A673 (cell line): ENCODE data around the gene PTTG1. TPM values are rescaled to one million over a fixed set of nuclear protein-coding genes. Genes with fewer than 3 reads are reported as not detected.

Experiments
- BruUV-seq: library from RNA; stranded (reverse); fragments of 400-500 nt; replicated peaks from 2 replicates; lab custom pipeline; 2021; lab: Mats Ljungman, UMichigan
- CTCF ChIA-PET: fragments of 300-600 bp; sonication (Branson Sonifier 250); formaldehyde crosslinking; loops from one replicate; lab custom pipeline; 2022; ENCODE audit warnings: antibody characterized with exemption; lab: Charles Lee
- POLR2A ChIA-PET: fragments of 300-600 bp; sonication (Branson Sonifier 250); formaldehyde crosslinking; loops from one replicate; lab custom pipeline; 2022; ENCODE audit warnings: antibody characterized with exemption; ENCODE audit not compliant: low non-redundant PET; lab: Charles Lee
- DNase-seq: peaks from one replicate; pipeline ENCODE4 v3.0.0-alpha.2; 2015; ENCODE audit warnings: low spot score
- H3K27ac ChIP-seq: fragments of 200-600 bp; sonication (generic); 2 replicates; pipeline ENCODE4 v1.5.1; 2016; ENCODE audit warnings: mixed run types, low read depth, mild to moderate bottlenecking, mixed read lengths, antibody characterized with exemption, low read length; ENCODE audit not compliant: poor library complexity, severe bottlenecking
- H3K27me3 ChIP-seq: fragments of 200-600 bp; sonication (generic); replicated peaks from 2 replicates; pipeline ENCODE4 v1.6.1; 2017; ENCODE audit warnings: mixed run types, low read depth, mild to moderate bottlenecking, mixed read lengths, antibody characterized with exemption, low read length; ENCODE audit not compliant: insufficient read depth, poor library complexity
- H3K36me3 ChIP-seq: fragments of 200-600 bp; sonication (generic); 2 replicates; pipeline ENCODE4 v1.6.1; 2016; ENCODE audit warnings: mixed run types, mild to moderate bottlenecking, mixed read lengths, antibody characterized with exemption, low read length; ENCODE audit not compliant: insufficient read depth, poor library complexity, severe bottlenecking
- H3K4me1 ChIP-seq: fragments of 200-600 bp; sonication (generic); 2 replicates; pipeline ENCODE4 v1.6.1; 2017; ENCODE audit warnings: mixed run types, mild to moderate bottlenecking, mixed read lengths, antibody characterized with exemption, low read length; ENCODE audit not compliant: insufficient read depth, poor library complexity, severe bottlenecking
- H3K4me3 ChIP-seq: fragments of 200-600 bp; sonication (generic); 2 replicates; pipeline ENCODE4 v1.5.1; 2016; ENCODE audit warnings: low read depth, mixed run types, mild to moderate bottlenecking, mixed read lengths, low read length; ENCODE audit not compliant: poor library complexity, severe bottlenecking
- H3K9me3 ChIP-seq: fragments of 200-600 bp; sonication (generic); 2 replicates; pipeline ENCODE4 v1.6.1; 2016; ENCODE audit warnings: mixed run types, low read depth, mild to moderate bottlenecking, mixed read lengths, antibody characterized with exemption, low read length; ENCODE audit not compliant: poor library complexity, severe bottlenecking
- EZH2 ChIP-seq: fragments of 200-600 bp; sonication (generic); IDR thresholded peaks from 2 replicates; pipeline ENCODE4 v1.6.1; 2017; ENCODE audit warnings: borderline replicate concordance, low read depth, mild to moderate bottlenecking, mixed read lengths, antibody characterized with exemption, low read length; ENCODE audit not compliant: poor library complexity, severe bottlenecking
- intact Hi-C: fragments of 100-400 bp; cut with micrococcal nuclease; formaldehyde crosslinking; loops from one replicate; pipeline ENCODE4 v1.10.0; 2022; ENCODE audit not compliant: unreplicated experiment
- microRNA-seq: library from miRNA; unstranded; fragments of <30 nt; microRNA quantifications from one replicate; pipeline ENCODE4 v1.2.0, GENCODE V29; 2021
- total RNA-seq: library from RNA; stranded (reverse); gene quantifications from 2 replicates; pipeline ENCODE4 v1.2.3, GENCODE V29; 2021
- TF ChIP-seq, protein P1 (sequence below): fragments of 300-800, 200-600 bp; sonication (generic); conservative IDR thresholded peaks from 2 replicates; pipeline ENCODE4 v1.5.1; 2017; ENCODE audit warnings: low read depth, mild to moderate bottlenecking, antibody characterized with exemption, low read length, moderate library complexity, mixed read lengths

The PTTG1 gene
- total RNA-seq, 1 experiment from 2014 or later = 192 TPM

DNA sequence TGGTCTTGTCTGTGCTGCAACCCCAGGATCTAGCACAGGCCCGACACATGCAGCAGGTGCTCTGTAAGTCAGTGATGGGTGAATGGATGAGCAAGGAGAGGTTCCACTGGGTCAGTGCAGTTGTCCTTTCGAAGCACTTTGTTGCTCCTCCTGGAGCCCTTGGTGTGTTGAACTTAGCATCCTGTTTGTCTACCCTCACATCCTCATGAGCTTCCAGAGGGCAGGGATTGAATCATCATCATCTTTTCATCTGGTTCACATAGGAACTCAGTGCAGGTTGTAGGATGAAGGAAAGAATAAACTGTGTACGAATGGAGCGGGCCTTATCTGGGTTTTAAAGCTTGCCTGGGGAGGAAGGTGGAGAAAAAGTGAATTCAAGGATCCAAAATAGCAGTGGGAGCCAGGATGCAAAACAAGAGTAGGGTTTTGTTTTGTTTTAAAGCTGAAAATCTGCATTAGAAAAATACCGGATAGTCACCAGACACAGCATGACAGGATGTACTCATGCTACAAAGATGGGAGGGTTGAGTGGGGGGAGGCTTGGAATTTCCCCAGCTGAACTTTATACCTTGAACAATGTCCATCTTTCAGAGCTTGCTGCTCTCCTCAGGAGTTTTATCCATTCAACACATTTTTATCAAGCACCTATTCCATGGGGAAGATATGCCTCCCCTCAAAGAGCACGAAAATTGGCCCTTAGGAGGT, 55.8 kb downstream of the PTTG1 start:
- H3K36me3 ChIP-seq = no peaks in the 10 kb centered on the region
- no peak for DNase-seq
- H3K27me3 ChIP-seq = peaks cover 7% of the 10 kb centered on the region
- no peak overlapping the region for H3K4me3 ChIP-seq
- intact Hi-C loops = no loop called here
- POLR2A ChIA-PET = no interaction called here
- BruUV-seq = no TSS peak
- CTCF ChIA-PET = no interaction called here
- H3K27ac ChIP-seq = no peak overlapping the region
- TF ChIP-seq EZH2 = no peak
- TF ChIP-seq, protein P1, sequence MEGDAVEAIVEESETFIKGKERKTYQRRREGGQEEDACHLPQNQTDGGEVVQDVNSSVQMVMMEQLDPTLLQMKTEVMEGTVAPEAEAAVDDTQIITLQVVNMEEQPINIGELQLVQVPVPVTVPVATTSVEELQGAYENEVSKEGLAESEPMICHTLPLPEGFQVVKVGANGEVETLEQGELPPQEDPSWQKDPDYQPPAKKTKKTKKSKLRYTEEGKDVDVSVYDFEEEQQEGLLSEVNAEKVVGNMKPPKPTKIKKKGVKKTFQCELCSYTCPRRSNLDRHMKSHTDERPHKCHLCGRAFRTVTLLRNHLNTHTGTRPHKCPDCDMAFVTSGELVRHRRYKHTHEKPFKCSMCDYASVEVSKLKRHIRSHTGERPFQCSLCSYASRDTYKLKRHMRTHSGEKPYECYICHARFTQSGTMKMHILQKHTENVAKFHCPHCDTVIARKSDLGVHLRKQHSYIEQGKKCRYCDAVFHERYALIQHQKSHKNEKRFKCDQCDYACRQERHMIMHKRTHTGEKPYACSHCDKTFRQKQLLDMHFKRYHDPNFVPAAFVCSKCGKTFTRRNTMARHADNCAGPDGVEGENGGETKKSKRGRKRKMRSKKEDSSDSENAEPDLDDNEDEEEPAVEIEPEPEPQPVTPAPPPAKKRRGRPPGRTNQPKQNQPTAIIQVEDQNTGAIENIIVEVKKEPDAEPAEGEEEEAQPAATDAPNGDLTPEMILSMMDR = no peak
- no peaks in the 10 kb centered on the region for H3K9me3 ChIP-seq
- H3K4me1 ChIP-seq = no peaks in the 10 kb centered on the region

DNA sequence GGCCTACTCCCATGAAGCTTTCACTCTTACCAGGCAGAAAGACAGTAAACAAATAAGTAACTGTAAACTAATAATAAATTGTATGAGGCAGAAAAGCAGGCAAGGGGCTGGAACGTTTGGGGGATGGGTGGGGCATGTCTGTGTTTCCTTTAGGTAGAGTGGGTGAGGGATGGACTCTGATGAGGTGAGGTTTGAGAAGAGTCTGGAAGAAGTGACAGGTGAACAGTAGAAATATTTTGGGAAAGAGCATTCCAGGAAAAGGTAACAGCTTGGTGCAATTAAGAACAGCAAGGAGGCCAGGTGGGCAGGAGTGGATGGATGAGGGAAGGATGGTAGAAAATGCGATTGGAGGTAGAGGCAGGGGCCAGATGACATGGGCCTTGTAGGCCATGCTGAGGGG, 56.5 kb downstream of the PTTG1 start:
- CTCF ChIA-PET = interaction anchor here (0.7 kb wide), 1 partner anchor 39 kb away, joined by 3 read pairs; no protein-coding TSS in a partner anchor
- no peak for TF ChIP-seq EZH2
- TF ChIP-seq, protein P1 = no peak

More for the DNA sequence above, 56.5 kb downstream of the PTTG1 start:
- H3K27me3 ChIP-seq = peaks cover 7% of the 10 kb centered on the region
- POLR2A ChIA-PET = no interaction called here
- no peak overlapping the region for H3K4me3 ChIP-seq
- no peaks in the 10 kb centered on the region for H3K9me3 ChIP-seq
- H3K4me1 ChIP-seq = no peaks in the 10 kb centered on the region
- DNase-seq = no peak
- no peaks in the 10 kb centered on the region for H3K36me3 ChIP-seq
- intact Hi-C loops = no loop called here
- BruUV-seq = no TSS peak
- no peak overlapping the region for H3K27ac ChIP-seq

Small RNA genes lying within 50 kb of the gene (microRNA-seq; reads per million reads assigned to microRNA genes)
- not detected for gene MIR3142

Other genes starting within 250 kb of the PTTG1 start
- gene FABP6, start 192.3 kb upstream of the PTTG1 start, total RNA-seq = 0.52 and 0.83 TPM in 2 replicates
- gene CCNJL, start 109.3 kb upstream of the PTTG1 start, total RNA-seq = 7.6 and 11.9 TPM in 2 replicates
- 0.24 and 0.39 TPM in 2 replicates for gene C1QTNF2, start 51.2 kb upstream of the PTTG1 start, total RNA-seq
- 6.3 TPM in 2 replicates for gene FAM200C, start 21.8 kb upstream of the PTTG1 start, total RNA-seq
- gene SLU7, start 2.8 kb upstream of the PTTG1 start, total RNA-seq = 37.4 and 43.1 TPM in 2 replicates